NAMALWA (cell line): Measurements from ENCODE around the gene TIMM17A.
A peak's percentile ranks its signal among the peaks of the same experiment; 100 is the strongest.

Experiments
- DNase-seq: peaks from one replicate; pipeline ENCODE4 v3.0.0-alpha.2; 2015; ENCODE audit warnings: low spot score

Gene TIMM17A

GRCh38 chr1:201983380-201983805, 28.1 kb downstream of the TIMM17A start:
- peak; percentile 39 for DNase-seq

DNA sequence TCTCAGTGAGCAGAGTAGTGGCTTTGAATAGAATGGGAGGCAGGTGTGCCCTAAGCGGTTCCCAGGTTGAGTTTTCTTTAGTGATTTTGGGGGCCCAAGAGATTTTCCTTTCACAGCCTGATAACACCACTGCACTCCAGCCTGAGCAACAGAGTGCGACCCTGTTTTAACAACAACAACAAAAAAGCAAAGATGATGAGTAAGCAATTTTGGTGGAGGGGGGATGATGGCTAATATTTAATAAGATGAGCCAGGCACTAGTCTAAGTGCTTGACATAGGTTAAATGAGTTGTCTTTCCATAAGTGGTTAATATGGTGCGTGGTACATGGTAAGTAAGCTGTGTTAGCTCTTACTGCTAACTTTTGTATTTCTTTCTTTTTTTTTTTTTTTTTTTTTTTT, 29.1 kb downstream of the TIMM17A start:
- DNase-seq, result no peak

GRCh38 chr1:201985355-201985754, 30.1 kb downstream of the TIMM17A start:
- DNase-seq, result no peak

DNA sequence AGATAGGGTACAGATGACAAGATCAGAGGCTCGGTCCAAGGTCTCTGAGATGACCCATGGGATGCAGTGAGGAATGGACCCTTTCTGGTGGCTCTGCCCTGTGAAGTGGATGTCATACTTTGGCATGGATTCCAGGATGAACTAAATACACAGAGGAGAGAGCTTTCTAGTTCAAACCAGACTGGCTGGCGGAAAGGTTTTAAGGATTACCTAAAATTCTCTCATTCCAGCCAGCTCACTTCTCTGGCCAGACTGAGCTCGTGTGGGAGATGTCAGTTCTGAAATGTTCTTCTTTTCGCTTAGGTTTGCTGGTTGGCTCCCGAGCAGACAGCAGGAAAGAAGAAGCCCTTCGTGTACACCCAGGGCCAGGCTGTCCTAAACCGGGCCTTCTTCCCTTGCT, 33.3 kb downstream of the TIMM17A start:
- no peak for DNase-seq

- no peak for DNase-seq
Measured at GRCh38 chr1:201989354-201990128, 34.2 kb downstream of the TIMM17A start.

GRCh38 chr1:201990427-201990826, 35.1 kb downstream of the TIMM17A start:
- DNase-seq, result no peak

GRCh38 chr1:201999625-202000238, 44.4 kb downstream of the TIMM17A start:
- peak; percentile 65 for DNase-seq

GRCh38 chr1:202002507-202002906, 47.2 kb downstream of the TIMM17A start:
- DNase-seq, result no peak

DNA sequence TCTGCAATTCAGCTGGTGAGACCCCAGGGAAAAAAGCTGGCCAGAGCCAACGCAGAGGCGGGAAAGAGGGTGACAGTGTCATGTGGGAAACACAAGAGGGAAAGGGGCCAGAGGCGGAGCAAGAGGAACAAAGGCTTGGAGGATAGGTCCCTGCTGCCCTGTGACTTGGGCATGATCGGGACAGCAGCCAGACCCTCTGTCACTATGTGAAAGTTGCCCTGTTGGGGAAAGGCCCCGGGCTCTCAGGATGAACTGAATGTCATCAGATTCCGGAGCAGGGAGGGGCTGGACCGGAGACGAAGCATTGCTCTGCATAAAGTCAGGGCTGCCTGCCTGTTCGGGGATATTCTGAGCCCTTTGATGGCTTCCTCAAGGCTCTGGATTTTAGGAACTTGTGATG, 49.4 kb downstream of the TIMM17A start:
- no peak for DNase-seq

DNA sequence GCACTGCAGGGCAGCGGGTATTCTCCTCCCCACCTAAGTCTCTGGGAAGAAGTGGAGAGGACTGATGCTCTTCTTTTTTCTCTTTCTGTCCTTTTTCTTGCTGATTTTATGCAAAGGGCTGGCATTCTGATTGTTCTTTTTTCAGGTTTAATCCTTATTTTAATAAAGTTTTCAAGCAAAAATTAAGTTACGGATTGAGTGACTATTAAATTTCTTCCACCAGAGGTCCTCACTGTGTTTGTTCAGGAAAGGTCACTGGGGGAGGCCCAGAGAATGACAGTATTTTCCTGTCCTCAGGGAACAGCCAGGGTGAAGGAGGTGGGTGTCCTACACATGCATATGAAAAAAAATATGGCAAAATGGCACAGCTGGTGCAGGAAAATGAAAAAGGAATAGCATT, 50.7 kb downstream of the TIMM17A start:
- DNase-seq, result no peak

DNA sequence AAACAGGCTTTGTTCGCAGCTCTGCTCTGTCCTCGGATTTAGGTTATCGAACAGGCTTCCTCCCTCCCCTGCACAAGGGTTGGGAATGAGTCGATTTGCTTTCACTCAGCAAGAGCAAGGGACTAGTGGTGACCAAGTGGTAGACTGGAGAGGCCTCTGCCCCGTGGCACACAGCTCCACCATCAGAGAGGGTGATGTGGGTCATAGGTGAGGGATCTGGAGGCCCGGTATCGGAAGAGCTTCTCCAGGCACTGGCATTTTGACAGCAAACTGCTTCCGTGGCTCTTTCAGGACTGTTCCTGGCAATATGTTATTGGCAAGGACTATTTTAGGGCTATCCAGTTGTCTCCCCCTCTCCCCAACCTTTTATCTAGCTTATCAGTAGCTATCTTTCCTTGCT, 52.0 kb downstream of the TIMM17A start:
- DNase-seq, result no peak

GRCh38 chr1:202007805-202008489, 52.6 kb downstream of the TIMM17A start:
- no peak for DNase-seq

DNA sequence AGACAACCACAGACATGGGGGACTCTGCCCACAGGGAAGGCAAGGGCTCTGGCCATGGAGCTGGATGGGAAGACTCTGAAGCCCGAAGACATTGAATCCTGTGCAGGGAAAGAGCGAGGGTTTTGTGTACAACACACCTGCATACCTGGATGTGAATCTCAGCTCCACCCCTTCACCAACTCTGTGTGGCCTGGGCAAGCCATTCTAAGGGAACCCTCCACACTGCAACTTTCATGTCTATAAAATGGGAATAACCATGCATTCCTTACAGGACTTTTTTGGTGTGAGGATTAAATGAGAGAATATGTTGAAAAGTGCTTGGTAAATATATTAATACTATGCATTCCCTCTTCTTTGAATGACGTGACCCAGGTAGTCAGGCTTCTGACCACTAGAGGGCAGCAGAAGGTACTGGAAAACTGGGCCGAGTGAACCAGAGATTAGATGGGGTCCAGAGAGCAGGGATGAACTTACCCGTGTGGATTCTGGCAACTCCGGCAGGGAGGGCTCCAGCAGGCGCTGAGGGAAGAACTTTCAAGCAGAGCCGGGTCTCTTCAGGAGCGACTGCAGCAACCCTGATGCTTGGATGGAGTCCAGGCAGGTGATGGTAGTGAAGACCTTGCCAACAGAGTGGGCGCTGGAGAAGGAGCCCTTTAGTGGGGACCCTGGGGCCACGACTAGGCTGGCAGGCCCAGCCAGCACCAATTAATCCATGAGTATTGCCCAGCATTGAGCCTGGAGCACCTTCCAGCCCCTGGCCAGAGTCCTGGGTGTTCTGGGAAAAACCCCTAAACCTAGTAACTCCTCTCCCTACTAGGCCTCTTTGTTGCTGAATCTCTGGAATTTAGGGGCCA, 54.2 kb downstream of the TIMM17A start:
- peak; percentile 79 for DNase-seq

DNA sequence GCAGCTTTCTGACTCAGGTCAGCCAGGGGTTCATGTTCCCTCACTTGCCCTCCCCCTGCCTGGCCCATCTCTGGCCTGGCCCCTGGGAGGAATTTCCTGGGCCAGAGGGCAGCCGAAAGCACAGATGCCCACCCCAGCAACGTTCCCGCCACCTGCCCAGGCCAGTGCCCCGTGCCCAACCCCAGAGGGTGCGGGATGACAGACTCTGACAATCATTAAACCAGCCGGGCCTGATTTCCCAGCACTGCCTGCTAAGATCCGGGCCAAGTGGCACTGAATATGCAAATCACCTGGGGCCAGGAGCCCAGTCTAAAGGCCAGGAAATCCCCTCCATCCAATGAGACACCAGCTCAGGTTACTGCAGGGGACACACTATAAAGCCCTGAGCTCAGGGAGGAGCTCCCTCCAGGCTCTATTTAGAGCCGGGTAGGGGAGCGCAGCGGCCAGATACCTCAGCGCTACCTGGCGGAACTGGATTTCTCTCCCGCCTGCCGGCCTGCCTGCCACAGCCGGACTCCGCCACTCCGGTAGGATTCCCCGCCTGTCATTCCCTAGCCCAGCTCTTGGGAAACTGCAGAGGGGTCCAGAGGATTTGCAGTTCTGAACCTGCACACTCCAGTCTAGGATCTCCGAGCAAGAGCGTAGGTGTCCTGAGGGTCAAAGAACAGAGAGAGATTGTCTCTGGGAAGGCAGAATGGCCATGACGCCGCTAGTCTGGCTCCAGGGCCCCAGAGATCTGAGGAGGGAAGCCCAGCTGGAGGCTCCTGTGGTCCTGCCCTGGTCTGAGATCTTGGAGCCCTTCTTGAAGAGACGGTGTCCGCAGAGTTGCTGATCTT, 55.1 kb downstream of the TIMM17A start, which contains the start of gene ELF3:
Gene ELF3, plus strand, starts transcription at position 408 of the 836 bp plus-strand sequence. CDS start 550 bp downstream, outside the sequence.
- peak; percentile 43 for DNase-seq

GRCh38 chr1:202011994-202012393, 56.7 kb downstream of the TIMM17A start:
- DNase-seq, result no peak

DNA sequence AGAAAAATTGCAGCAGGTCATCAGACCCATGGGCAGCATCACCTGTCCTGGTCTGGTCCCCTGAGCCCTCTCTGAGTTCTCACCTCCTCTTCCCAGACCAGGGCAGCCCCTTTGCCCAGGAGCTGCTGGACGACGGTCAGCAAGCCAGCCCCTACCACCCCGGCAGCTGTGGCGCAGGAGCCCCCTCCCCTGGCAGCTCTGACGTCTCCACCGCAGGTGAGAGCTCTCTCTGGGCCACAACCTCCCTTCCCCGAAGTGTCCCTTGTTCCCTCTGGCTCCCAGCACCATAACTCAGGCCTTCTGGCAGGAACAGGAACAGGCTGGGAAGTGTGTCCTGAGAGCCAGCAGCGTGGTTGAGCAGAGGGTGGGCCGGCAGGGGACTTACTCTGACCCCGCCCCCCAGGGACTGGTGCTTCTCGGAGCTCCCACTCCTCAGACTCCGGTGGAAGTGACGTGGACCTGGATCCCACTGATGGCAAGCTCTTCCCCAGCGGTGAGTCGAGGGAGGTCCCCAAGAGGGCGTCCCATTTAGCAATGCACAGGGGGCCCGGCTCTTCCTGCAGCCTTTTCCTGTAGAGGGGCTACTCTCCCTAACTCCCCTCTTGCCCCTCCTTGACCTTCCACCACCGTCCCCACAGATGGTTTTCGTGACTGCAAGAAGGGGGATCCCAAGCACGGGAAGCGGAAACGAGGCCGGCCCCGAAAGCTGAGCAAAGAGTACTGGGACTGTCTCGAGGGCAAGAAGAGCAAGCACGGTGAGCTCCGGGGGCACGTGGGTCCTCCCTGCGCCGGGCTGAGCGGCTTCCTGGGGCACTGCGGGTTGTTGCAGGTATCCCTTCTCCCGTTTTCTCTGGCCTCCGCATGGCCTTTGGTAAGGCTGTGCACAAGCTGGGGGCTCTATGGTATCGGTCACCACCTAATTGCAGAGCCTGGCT, 57.5 kb downstream of the TIMM17A start:
- no peak for DNase-seq

- no peak for DNase-seq
Measured at GRCh38 chr1:202013603-202014002, 58.3 kb downstream of the TIMM17A start.

DNA sequence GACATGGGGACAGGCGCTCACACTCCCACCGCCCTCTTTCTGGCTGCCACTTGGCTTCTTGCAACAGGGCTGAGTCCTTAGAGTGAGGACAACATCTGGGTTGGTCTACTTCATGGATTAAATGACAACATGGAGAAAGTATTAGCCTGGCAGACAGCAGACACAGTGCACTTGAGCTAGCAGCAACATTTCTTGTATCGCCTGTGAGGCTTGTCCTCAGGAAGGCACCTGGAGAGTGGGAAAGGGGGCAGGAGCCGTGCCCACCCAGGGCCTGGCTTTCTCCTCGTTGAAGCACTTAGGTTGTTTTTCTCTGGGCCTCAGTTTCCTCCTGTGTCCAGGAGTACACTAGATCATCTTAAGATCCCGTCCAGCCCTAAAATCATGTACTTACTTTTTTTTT, 58.8 kb downstream of the TIMM17A start:
- DNase-seq, result no peak

DNA sequence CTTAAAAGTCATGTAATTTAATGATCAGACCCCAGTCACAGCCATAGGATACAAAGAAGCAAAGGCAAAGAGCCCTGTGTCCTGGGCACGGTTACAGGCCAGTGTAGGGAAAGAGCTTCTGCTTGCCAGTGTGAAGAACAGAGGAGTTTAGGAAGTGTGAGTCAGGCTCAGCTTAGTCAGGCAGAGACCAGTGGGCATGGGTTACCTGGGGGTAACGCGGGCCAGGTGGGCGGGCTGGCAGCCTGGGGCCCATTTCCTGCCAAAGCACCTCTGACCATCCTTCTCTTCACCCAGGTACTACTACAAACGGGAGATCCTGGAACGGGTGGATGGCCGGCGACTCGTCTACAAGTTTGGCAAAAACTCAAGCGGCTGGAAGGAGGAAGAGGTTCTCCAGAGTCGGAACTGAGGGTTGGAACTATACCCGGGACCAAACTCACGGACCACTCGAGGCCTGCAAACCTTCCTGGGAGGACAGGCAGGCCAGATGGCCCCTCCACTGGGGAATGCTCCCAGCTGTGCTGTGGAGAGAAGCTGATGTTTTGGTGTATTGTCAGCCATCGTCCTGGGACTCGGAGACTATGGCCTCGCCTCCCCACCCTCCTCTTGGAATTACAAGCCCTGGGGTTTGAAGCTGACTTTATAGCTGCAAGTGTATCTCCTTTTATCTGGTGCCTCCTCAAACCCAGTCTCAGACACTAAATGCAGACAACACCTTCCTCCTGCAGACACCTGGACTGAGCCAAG, 59.8 kb downstream of the TIMM17A start:
- no peak for DNase-seq

DNA sequence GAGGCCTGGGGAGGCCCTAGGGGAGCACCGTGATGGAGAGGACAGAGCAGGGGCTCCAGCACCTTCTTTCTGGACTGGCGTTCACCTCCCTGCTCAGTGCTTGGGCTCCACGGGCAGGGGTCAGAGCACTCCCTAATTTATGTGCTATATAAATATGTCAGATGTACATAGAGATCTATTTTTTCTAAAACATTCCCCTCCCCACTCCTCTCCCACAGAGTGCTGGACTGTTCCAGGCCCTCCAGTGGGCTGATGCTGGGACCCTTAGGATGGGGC, 60.3 kb downstream of the TIMM17A start:
- no peak for DNase-seq
